ENCODE results near the gene FBXW7. TPM values are rescaled to one million over a fixed set of nuclear protein-coding genes. Genes with fewer than 3 reads are reported as not detected.

Gene FBXW7
- total and polyA plus RNA-seq, 4 donors = 7.6 to 82.1 (median 20.6) TPM

DNA sequence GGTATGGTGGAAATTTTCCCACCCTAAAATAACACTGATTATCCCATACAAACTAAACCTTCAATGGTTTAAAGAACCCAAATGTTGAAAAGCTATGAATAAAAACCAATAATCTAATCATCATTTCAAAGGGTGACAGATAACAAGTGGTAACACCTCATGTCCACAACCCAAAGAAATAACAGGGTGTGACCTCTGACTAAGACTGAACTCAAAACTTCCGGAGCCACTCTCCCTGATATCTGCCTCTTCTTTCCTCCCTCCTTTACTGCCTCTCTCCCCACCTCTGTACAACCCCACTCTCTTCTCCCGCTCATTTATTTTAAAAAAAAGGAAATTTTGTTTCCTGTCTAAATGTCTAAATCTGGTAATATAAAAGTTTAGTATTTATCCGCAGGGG, 11.5 kb downstream of the FBXW7 start:
- Histone ChIP-seq H3K9me3 (ENCODE audit: control insufficient read depth in 4 of 4, insufficient read depth in 3 of 4, low read length in 3 of 4) (no peaks in the 10 kb centered on the region), H3K9ac (ENCODE audit: insufficient read depth in 1 of 2, low read length in 2 of 2) (no peak overlapping the region), H3K27me3 (ENCODE audit: control insufficient read depth in 3 of 3, insufficient read depth in 3 of 3, low read length in 2 of 3) (no peaks in the 10 kb centered on the region), H3K4me3 (no peak overlapping the region), H3K36me3 (ENCODE audit: control insufficient read depth in 4 of 4, insufficient read depth in 4 of 4, low read length in 4 of 4) (no peaks in the 10 kb centered on the region), H3K4me1 (ENCODE audit: control insufficient read depth in 5 of 5, insufficient read depth in 5 of 5, low read length in 5 of 5) (peaks cover 0 to 8% (median 0%) of the 10 kb centered on the region in 5 donors), H3K27ac (ENCODE audit: low read depth in 1 of 2, low read length in 1 of 2) (no peak overlapping the region)
- ATAC-seq (ENCODE audit: insufficient read depth, low FRiP score) (no peak), DNase-seq (no peak)
- WGBS, 2 donors = 81 to 88% methylated on average over 3 of the region's 3 CpGs
- TF ChIP-seq, protein P1, sequence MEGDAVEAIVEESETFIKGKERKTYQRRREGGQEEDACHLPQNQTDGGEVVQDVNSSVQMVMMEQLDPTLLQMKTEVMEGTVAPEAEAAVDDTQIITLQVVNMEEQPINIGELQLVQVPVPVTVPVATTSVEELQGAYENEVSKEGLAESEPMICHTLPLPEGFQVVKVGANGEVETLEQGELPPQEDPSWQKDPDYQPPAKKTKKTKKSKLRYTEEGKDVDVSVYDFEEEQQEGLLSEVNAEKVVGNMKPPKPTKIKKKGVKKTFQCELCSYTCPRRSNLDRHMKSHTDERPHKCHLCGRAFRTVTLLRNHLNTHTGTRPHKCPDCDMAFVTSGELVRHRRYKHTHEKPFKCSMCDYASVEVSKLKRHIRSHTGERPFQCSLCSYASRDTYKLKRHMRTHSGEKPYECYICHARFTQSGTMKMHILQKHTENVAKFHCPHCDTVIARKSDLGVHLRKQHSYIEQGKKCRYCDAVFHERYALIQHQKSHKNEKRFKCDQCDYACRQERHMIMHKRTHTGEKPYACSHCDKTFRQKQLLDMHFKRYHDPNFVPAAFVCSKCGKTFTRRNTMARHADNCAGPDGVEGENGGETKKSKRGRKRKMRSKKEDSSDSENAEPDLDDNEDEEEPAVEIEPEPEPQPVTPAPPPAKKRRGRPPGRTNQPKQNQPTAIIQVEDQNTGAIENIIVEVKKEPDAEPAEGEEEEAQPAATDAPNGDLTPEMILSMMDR (IDR thresholded peaks at IDR 0.05; ENCODE audit: control extremely low read depth, extremely low read depth) = no peak

DNA sequence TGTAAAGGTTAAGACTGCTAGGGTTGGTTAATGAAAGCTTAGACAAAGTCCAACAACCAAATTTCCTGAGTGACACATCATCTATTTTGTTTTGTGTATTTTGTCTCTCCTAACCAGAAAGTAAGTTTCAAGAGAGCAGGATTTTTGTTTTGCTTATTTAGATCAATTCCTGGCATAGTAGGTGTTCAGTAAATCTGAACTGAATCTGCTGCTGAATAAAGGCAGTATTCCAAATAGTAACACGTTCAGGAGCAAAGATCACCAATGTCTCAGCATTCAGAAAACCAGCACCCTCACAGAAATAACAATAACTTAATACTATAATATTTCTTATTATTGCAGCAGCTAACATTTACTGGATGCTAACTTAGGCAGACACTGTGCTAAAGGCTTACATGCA, 12.2 kb downstream of the FBXW7 start:
- H3K9me3 ChIP-seq (ENCODE audit: control insufficient read depth in 4 of 4, insufficient read depth in 3 of 4, low read length in 3 of 4) = no peaks in the 10 kb centered on the region

DNA sequence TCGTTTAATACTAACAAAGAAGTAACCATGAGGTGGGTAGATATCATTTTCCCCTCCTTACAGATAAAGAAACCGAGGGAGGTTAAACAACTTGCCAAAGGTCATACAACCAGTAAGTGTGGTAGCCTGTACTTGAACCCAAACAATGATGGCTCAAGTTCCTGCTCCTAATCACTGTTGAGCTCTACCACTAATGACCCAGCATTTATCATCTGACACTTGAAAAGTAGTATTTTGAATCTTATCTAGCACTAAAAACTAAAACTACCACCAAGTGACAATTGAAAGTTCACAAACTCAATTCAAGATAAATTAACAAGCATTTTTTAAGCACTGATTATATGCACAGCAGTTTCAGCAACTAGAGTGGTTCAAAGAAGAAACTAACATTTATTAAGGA, 13.1 kb downstream of the FBXW7 start:
- Histone ChIP-seq H3K36me3 (ENCODE audit: control insufficient read depth in 4 of 4, insufficient read depth in 4 of 4, low read length in 4 of 4) (no peaks in the 10 kb centered on the region), H3K27ac (ENCODE audit: low read depth in 1 of 2, low read length in 1 of 2) (no peak overlapping the region), H3K4me1 (ENCODE audit: control insufficient read depth in 5 of 5, insufficient read depth in 5 of 5, low read length in 5 of 5) (peaks cover 0 to 8% (median 0%) of the 10 kb centered on the region in 5 donors), H3K9me3 (ENCODE audit: control insufficient read depth in 4 of 4, insufficient read depth in 3 of 4, low read length in 3 of 4) (no peaks in the 10 kb centered on the region), H3K27me3 (ENCODE audit: control insufficient read depth in 3 of 3, insufficient read depth in 3 of 3, low read length in 2 of 3) (no peaks in the 10 kb centered on the region), H3K4me3 (no peak overlapping the region), H3K9ac (ENCODE audit: insufficient read depth in 1 of 2, low read length in 2 of 2) (no peak overlapping the region)
- 61 to 92% methylated on average over 2 of the region's 2 CpGs for WGBS, 2 donors
- no peak for DNase-seq
- ATAC-seq (ENCODE audit: insufficient read depth, low FRiP score) = no peak
- TF ChIP-seq, protein P1 (IDR thresholded peaks at IDR 0.05; ENCODE audit: control extremely low read depth, extremely low read depth) = no peak

More for the DNA sequence above, 12.2 kb downstream of the FBXW7 start:
- WGBS, 2 donors = 58 to 81% methylated on average over 1 of the region's 1 CpG
- H3K4me3 ChIP-seq = no peak overlapping the region
- H3K4me1 ChIP-seq (ENCODE audit: control insufficient read depth in 5 of 5, insufficient read depth in 5 of 5, low read length in 5 of 5) = peaks cover 0 to 8% (median 0%) of the 10 kb centered on the region in 5 donors
- no peaks in the 10 kb centered on the region for H3K36me3 ChIP-seq (ENCODE audit: control insufficient read depth in 4 of 4, insufficient read depth in 4 of 4, low read length in 4 of 4)
- H3K9ac ChIP-seq (ENCODE audit: insufficient read depth in 1 of 2, low read length in 2 of 2) = no peak overlapping the region
- DNase-seq (no peak), ATAC-seq (ENCODE audit: insufficient read depth, low FRiP score) (no peak)
- H3K27me3 ChIP-seq (ENCODE audit: control insufficient read depth in 3 of 3, insufficient read depth in 3 of 3, low read length in 2 of 3) = no peaks in the 10 kb centered on the region
- TF ChIP-seq, protein P1 (IDR thresholded peaks at IDR 0.05; ENCODE audit: control extremely low read depth, extremely low read depth) = no peak
- H3K27ac ChIP-seq (ENCODE audit: low read depth in 1 of 2, low read length in 1 of 2) = no peak overlapping the region

DNA sequence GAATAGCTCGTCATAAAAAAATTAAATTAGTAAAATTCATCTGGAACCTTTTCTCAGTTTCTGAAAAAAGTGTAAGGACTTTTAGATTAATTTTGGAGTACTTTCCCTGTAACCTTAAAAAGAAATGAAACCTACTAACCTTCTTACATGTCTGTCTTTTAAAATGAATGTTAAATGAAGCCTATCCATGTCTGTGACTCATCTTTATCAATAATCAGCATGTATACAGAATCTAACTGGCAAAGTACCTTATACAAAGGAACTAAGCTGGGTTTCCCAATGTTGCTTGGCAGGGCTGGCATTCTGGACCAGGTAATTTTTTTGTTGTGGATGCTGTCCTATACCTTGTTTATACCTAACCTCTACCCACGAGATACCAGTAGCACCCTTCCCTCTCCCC, 13.6 kb downstream of the FBXW7 start:
- Histone ChIP-seq H3K4me3 (no peak overlapping the region), H3K4me1 (ENCODE audit: control insufficient read depth in 5 of 5, insufficient read depth in 5 of 5, low read length in 5 of 5) (peaks cover 0 to 8% (median 0%) of the 10 kb centered on the region in 5 donors), H3K27ac (ENCODE audit: low read depth in 1 of 2, low read length in 1 of 2) (no peak overlapping the region), H3K9ac (ENCODE audit: insufficient read depth in 1 of 2, low read length in 2 of 2) (no peak overlapping the region), H3K9me3 (ENCODE audit: control insufficient read depth in 4 of 4, insufficient read depth in 3 of 4, low read length in 3 of 4) (no peaks in the 10 kb centered on the region), H3K27me3 (ENCODE audit: control insufficient read depth in 3 of 3, insufficient read depth in 3 of 3, low read length in 2 of 3) (no peaks in the 10 kb centered on the region), H3K36me3 (ENCODE audit: control insufficient read depth in 4 of 4, insufficient read depth in 4 of 4, low read length in 4 of 4) (no peaks in the 10 kb centered on the region)
- no peak for ATAC-seq (ENCODE audit: insufficient read depth, low FRiP score)
- no peak for DNase-seq
- TF ChIP-seq, protein P1 (IDR thresholded peaks at IDR 0.05; ENCODE audit: control extremely low read depth, extremely low read depth) = no peak
- WGBS, 2 donors = 86 to 93% methylated on average over 2 of the region's 2 CpGs

All from lung (tissue), 12 donors.